ENCODE measurements around the gene VPS37D.
"Not testable (repeated sequence)": the region's sequence is repeated elsewhere in the genome, so short reads cannot be mapped to it uniquely, and the experiment has no call there.

Gene VPS37D

GRCh38 chr7:73646785-73647724, 20.6 kb upstream of the VPS37D start:
- DNase-seq (ENCODE audit: low read depth, low spot score) = no peak

- DNase-seq (ENCODE audit: low read depth, low spot score) = no peak
Measured at GRCh38 chr7:73647725-73648592, 19.7 kb upstream of the VPS37D start.

- no peak for DNase-seq (ENCODE audit: low read depth, low spot score)
Measured at GRCh38 chr7:73648593-73649332, 18.9 kb upstream of the VPS37D start.

- no peak for DNase-seq (ENCODE audit: low read depth, low spot score)
Measured at GRCh38 chr7:73649576-73649975, 18.1 kb upstream of the VPS37D start.

GRCh38 chr7:73650524-73650923, 17.1 kb upstream of the VPS37D start:
- DNase-seq (ENCODE audit: low read depth, low spot score) = no peak

- DNase-seq (ENCODE audit: low read depth, low spot score) = no peak
Measured at GRCh38 chr7:73652541-73652949, 15.1 kb upstream of the VPS37D start.

- not testable (repeated sequence) for DNase-seq (ENCODE audit: low read depth, low spot score)
Measured at GRCh38 chr7:73655309-73655708, 12.3 kb upstream of the VPS37D start.

- DNase-seq (ENCODE audit: low read depth, low spot score) = no peak
Measured at GRCh38 chr7:73659983-73660382, 7.6 kb upstream of the VPS37D start.

- DNase-seq (ENCODE audit: low read depth, low spot score) = not testable (repeated sequence)
Measured at GRCh38 chr7:73660594-73660993, 7.0 kb upstream of the VPS37D start.

- no peak for DNase-seq (ENCODE audit: low read depth, low spot score)
Measured at GRCh38 chr7:73663033-73663432, 4.6 kb upstream of the VPS37D start.

GRCh38 chr7:73668103-73668885, 663 bp downstream of the VPS37D start:
- no peak for DNase-seq (ENCODE audit: low read depth, low spot score)

GRCh38 chr7:73668886-73669230, 1.2 kb downstream of the VPS37D start:
- no peak for DNase-seq (ENCODE audit: low read depth, low spot score)

GRCh38 chr7:73669288-73669701, 1.7 kb downstream of the VPS37D start:
- DNase-seq (ENCODE audit: low read depth, low spot score) = no peak

- DNase-seq (ENCODE audit: low read depth, low spot score) = no peak
Measured at GRCh38 chr7:73669858-73670385, 2.3 kb downstream of the VPS37D start.

- no peak for DNase-seq (ENCODE audit: low read depth, low spot score)
Measured at GRCh38 chr7:73671322-73671661, 3.7 kb downstream of the VPS37D start.

- DNase-seq (ENCODE audit: low read depth, low spot score) = no peak
Measured at GRCh38 chr7:73671857-73672445, 4.3 kb downstream of the VPS37D start.

GRCh38 chr7:73674468-73675124, 7.0 kb downstream of the VPS37D start:
- DNase-seq (ENCODE audit: low read depth, low spot score) = no peak

- DNase-seq (ENCODE audit: low read depth, low spot score) = not testable (repeated sequence)
Measured at GRCh38 chr7:73676062-73676461, 8.4 kb downstream of the VPS37D start.

- DNase-seq (ENCODE audit: low read depth, low spot score) = no peak
Measured at GRCh38 chr7:73678862-73679261, 11.2 kb downstream of the VPS37D start.

GRCh38 chr7:73679709-73680108, 12.1 kb downstream of the VPS37D start:
- no peak for DNase-seq (ENCODE audit: low read depth, low spot score)
